GOT3 (cell line): ENCODE data around the gene RAB41.
"Not testable (repeated sequence)": the region's sequence is repeated elsewhere in the genome, so short reads cannot be mapped to it uniquely, and the experiment has no call there.

Source experiments
- DNase-seq: peaks from one replicate; lab custom pipeline; 2025; ENCODE audit warnings: mixed read lengths; lab: John Stamatoyannopoulos, UW

RAB41 gene

DNA sequence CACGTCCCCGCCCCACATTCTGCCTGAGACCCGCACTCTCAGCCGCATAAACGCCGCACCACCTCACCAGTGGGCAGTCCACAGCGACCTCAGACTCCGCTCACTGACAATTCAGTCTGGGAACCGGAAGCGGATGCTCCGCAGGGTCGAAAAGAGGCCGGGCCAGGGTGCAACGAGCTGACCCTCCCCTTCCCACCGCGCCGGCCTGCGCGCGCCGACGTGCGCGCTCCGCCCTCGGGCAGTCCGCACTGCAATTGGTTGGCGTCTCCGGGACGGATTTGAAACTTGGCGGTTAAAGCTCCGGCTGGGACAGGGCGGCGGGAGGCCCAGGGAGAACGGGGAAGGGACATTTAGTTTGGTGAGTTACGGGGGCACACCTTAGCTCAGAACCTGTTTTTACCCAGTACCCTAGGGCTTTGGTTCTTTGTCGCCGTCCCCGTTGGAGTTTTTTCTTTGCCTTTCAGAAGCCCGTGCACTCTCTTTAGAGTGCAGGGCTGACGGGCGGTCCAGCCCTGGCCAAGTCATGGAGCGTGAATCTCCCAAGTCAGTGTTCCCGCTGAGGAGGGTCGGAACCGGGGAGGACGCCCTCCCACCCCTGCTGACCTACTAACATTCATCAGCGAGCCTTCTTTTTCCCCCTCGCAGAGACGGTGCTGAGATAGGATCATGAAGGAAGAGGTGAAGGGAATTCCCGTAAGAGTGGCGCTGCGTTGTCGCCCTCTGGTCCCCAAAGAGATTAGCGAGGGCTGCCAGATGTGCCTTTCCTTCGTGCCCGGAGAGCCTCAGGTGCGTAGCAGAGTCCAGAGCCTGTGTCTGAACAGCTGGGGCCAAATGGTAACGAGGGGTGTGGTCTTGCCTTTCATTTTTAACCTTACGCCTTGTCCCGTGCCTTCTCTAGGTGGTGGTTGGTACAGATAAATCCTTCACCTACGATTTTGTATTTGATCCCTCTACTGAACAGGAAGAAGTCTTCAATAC is 8.1 kb downstream of the RAB41 start, which contains the start of the genes KIF4A and PDZD11:
Gene KIF4A (plus strand): TSS at position 312 of the 978 bp plus-strand sequence. CDS start 355 bp downstream, at position 667.
Gene PDZD11 (minus strand): TSS at position 135 of the 978 bp plus-strand sequence. CDS start 586 bp downstream, outside the sequence.
- peak; percentile 34 for DNase-seq

DNA sequence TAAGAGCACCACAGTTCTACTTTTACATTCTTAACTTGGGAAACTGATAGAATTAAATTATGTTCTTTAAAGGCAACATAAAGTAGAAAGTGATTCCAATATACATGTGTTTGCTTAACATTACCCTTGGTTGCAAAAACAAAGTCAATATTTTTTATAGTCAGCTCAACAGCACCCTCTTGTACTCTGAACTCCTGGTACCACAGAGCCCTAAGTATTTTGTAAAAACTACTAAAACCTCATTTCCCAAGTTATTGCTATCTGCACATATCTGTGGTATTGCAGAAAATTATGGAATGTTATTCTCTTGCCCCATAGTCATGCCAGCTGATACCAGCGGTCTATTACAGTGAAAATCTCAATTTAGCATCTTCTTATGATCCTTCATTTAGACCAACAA is 10.8 kb downstream of the RAB41 start:
- DNase-seq: no peak

DNA sequence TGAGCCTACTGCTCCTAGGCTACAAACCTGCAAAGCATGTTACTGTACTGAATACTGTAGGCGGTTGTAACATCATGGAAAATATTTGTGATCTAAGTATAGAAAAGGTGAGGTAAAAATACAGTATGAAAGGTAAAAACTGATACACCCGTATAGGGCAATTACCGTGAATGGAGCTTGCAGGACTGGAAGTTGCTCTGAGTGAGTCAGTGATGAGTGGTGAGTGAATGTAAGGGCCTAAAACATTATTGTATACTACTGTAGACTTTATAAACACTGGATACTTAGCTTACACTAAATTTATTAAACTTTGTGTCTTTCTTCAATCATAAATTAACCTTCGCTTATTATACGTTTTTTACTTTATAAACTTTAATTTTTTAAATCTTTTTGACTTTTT is 11.6 kb downstream of the RAB41 start:
- no peak for DNase-seq

DNA sequence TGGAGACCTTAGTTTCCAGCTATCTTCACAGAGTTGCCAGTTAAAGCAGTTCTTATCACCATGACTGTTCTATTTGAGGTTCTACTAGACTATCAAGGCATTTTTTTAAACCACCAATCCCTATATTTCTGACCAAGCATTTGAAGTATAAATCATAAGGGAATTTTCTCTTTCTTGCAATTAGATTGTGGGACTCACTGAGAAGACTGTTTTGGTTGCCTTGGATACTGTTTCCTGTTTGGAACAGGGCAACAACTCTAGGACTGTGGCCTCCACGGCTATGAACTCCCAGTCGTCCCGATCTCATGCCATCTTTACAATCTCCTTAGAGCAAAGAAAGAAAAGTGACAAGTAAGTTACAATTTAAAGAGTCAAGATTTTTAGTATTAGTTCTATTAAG is 19.7 kb downstream of the RAB41 start:
- no peak for DNase-seq

DNA sequence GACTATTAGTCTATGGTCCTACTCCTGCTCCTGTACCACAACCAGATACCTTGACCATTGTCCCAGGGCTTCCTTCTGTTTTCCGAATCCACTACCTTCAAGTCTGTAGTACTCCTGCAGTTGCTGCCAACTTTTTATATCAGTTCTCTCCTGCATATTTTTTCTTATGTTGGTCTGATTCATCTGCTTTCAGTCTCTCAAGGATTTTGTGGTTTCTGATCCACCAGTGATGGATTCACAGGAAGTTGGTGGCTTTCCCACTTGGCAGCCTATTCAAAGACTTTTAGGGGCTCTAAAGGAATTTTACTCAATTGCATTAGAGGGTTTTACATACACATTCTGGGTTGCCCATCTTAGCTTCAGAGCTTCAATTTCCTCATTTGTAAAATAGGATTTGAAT is 31.5 kb downstream of the RAB41 start:
- DNase-seq: no peak

DNA sequence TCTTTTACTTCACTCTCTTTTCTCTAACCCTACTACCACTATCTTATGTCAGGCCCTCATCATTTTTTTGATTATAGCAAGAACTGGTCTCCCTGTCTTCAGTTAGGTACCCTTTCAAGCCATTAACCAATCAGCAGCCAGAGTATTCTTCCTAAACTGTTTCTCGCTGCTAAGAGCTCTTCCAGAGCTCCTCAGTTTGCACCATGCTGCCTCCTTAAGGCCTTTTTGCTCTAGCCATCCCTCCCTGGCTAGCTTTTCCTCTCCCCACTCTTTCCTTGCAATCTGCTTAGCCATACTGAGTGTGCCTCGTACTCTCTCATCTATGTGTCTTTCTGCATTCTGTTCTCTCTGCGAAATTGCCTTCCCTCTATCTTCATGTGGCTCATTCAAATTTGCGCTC is 40.8 kb downstream of the RAB41 start:
- no peak for DNase-seq

DNA sequence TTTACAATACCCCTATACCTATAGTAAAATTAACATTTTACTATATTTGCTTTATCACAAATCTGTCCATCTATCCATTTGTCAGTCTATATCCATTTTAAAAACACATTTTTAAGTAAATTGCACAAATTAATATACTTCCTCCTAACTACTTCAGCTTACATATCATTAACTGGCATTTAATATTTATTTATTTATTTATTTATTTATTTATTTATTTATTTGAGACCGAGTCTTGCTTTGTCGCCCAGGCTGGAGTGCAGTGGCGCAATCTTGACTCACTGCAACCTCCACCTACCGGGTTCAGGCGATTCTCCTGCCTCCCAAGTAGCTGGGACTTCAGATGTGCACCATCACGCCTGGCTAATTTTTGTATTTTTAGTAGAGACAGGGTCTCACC is 41.7 kb downstream of the RAB41 start:
- not testable (repeated sequence) for DNase-seq

DNA sequence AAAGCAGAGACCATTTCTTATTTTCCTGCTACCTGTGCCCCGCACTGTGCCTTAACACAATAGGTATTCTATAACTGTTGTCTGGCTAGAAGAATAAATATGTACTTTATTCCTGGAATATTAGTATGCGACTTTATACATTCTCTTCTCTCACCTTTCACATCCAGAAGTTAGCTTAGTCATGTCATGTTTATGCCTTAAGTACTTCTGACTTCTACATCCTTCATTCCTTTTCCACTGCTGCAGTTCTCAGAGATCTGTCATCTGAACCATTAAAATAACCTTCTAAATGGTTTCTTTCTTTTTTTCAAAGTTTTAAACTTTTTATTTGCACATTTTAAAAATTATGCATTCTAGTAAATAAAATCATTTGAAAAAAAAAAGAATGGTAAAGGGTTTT is 42.4 kb downstream of the RAB41 start:
- DNase-seq: no peak

DNA sequence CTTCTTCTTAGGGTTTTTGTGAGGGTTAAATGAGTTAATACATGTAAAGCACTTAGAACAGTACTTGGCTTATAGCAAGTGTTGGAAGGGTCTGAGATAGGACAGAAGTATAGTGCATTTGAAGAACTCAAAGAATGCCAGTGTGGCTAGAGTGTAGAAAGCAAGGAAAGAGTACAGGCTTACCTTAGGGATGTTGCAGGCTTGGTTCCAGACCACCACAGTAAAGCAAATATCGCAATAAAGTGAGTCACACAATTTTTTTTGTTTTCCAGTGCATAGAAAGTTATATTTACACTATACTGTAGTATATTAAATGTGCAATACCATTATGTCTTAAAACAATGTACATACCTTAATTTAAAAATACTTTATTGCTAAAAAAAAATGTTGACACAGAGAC is 49.2 kb downstream of the RAB41 start:
- no peak for DNase-seq

DNA sequence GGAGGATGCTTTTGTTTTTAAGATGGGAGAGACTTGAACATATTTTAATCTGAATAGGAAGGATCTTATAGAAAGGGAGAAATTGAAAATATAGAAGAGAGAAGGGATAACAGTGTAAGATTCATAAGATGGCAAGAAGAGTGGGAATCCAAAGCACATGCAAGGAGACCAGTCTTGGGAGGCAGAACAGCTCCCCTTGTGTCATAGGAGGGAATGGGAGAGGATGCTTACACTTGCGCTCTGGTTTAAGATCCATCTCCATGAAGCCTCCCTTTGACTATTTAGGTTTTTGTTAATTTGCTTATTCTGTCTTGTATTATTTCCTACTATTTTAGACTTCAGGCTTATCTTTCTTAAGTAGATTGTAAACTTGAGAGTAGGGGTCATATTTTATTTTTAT is 50.6 kb downstream of the RAB41 start:
- no peak for DNase-seq
